ENCODE results near the gene MRPL46.
A peak's percentile ranks its signal among the peaks of the same experiment; 100 is the strongest.

Gene MRPL46

GRCh38 chr15:88493844-88494243, 26.7 kb upstream of the MRPL46 start:
- in situ Hi-C loops (cut with MboI; ENCODE audit: low pct_unique_long_range_greater_than_20kb, low sequenced_read_pairs, unreplicated experiment) = loop anchor here (25.0 kb wide), 1 partner anchor 343 kb away; no protein-coding TSS in a partner anchor
- TF ChIP-seq CTCF (IDR thresholded peaks at IDR 0.05; ENCODE audit: extremely low read depth, insufficient read depth, missing control alignments) = no peak
- no peak for DNase-seq (ENCODE audit: low spot score)

DNA sequence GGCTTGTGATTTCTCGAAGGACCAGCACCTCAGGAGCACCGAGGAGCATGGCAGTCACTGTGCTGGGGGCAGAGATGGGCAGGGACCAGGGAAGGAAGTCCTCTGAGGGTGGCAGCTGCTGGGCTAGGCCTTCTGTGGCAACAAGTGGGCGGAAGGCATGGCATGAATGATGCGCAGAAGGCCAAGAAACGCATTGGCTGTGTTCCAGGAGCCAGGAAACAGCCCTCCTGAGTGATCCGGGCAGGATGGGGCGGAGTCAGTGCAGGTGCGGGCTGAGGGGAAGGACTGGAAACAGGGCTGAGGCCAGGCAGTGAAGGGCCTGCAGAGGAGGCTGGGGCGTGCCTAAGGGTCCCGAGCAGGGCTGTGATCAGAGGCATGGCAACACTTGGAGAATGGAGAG, 24.0 kb upstream of the MRPL46 start:
- no peak for TF ChIP-seq CTCF (IDR thresholded peaks at IDR 0.05; ENCODE audit: extremely low read depth, insufficient read depth, missing control alignments)
- in situ Hi-C loops (cut with MboI; ENCODE audit: low pct_unique_long_range_greater_than_20kb, low sequenced_read_pairs, unreplicated experiment) = loop anchor here (25.0 kb wide), 1 partner anchor 346 kb away; no protein-coding TSS in a partner anchor
- DNase-seq (ENCODE audit: low spot score) = no peak

GRCh38 chr15:88490036-88490435, 22.8 kb upstream of the MRPL46 start:
- in situ Hi-C loops (cut with MboI; ENCODE audit: low pct_unique_long_range_greater_than_20kb, low sequenced_read_pairs, unreplicated experiment) = loop anchor here (25.0 kb wide), 1 partner anchor 347 kb away; no protein-coding TSS in a partner anchor
- no peak for TF ChIP-seq CTCF (IDR thresholded peaks at IDR 0.05; ENCODE audit: extremely low read depth, insufficient read depth, missing control alignments)
- DNase-seq (ENCODE audit: low spot score) = no peak

GRCh38 chr15:88489321-88489720, 22.1 kb upstream of the MRPL46 start:
- in situ Hi-C loops (cut with MboI; ENCODE audit: low pct_unique_long_range_greater_than_20kb, low sequenced_read_pairs, unreplicated experiment) = loop anchor here (25.0 kb wide), 1 partner anchor 348 kb away; no protein-coding TSS in a partner anchor

GRCh38 chr15:88487796-88488523, 20.8 kb upstream of the MRPL46 start:
- no peak for TF ChIP-seq CTCF (IDR thresholded peaks at IDR 0.05; ENCODE audit: extremely low read depth, insufficient read depth, missing control alignments)
- in situ Hi-C loops (cut with MboI; ENCODE audit: low pct_unique_long_range_greater_than_20kb, low sequenced_read_pairs, unreplicated experiment) = loop anchor here (25.0 kb wide), 1 partner anchor 349 kb away; no protein-coding TSS in a partner anchor
- DNase-seq (ENCODE audit: low spot score) = no peak

More at GRCh38 chr15:88489321-88489720, 22.1 kb upstream of the MRPL46 start:
- TF ChIP-seq CTCF (IDR thresholded peaks at IDR 0.05; ENCODE audit: extremely low read depth, insufficient read depth, missing control alignments) = peak; percentile 11
- no peak for DNase-seq (ENCODE audit: low spot score)

DNA sequence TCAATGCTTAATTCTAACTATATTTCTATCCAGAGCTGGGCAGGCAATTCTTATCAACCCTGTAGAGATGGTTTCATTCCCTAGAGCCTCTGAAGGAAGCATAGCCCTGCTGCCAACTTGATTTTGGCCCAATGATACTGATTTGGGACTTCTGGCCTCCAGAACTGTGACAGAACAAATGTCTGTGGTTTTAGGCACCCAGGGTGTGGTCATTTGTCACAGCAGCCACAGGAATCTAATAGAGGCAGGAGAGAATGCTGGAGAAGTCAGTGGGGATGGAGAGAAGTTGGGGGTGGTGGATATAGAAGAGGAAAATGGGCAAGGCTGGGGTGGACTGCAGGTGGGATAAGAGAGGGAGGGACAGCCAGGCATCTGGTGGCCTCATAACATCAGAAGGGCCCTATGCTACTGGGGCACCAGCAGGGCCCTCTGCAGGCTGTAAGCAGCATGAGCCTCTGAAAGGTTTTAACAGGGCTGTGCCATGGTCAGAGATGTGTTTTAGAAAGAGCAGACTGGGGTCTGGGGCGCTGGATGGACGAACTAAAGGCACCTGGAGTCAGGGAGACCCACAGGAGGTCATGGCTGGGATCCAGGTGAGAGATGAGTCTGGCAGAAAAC, 20.1 kb upstream of the MRPL46 start:
- TF ChIP-seq CTCF (IDR thresholded peaks at IDR 0.05; ENCODE audit: extremely low read depth, insufficient read depth, missing control alignments) = no peak
- no peak for DNase-seq (ENCODE audit: low spot score)
- in situ Hi-C loops (cut with MboI; ENCODE audit: low pct_unique_long_range_greater_than_20kb, low sequenced_read_pairs, unreplicated experiment) = loop anchor here (25.0 kb wide), 1 partner anchor 350 kb away; no protein-coding TSS in a partner anchor

Measured in GM13977 (cell line).